ENCODE measurements around the gene CPSF3. TPM values are rescaled to one million over a fixed set of nuclear protein-coding genes. Genes with fewer than 3 reads are reported as not detected.

Gene CPSF3
- total RNA-seq, 1 experiment from 2014 or later, result 116 TPM

DNA sequence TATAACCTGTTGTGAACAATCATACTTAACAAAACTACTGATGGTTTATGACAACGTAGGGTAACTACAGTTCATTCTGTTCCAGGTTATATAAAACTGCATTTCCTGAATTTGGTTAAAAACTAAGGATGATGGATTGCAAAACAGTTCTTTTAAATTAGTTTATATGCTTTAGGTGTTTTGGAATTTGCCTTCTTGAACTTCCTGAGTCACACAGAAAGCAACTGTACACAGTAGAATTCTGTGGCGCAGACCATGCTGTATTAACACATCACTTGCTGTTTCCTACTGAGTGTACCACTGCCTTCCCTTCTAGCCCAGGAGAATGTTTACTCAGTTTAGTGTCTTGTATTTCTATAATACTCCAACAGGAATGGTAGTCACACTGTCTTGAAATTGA lies 19.5 kb upstream of the CPSF3 start:
- Histone ChIP-seq H3K27me3 (no peaks in the 10 kb centered on the region), H3K36me3 (peaks cover 23% of the 10 kb centered on the region), H3K9me3 (replicated peaks) (no peaks in the 10 kb centered on the region), H3K4me1 (no peaks in the 10 kb centered on the region), H3K27ac (no peak overlapping the region), H3K4me3 (no peak overlapping the region)
- DNase-seq, result no peak

DNA sequence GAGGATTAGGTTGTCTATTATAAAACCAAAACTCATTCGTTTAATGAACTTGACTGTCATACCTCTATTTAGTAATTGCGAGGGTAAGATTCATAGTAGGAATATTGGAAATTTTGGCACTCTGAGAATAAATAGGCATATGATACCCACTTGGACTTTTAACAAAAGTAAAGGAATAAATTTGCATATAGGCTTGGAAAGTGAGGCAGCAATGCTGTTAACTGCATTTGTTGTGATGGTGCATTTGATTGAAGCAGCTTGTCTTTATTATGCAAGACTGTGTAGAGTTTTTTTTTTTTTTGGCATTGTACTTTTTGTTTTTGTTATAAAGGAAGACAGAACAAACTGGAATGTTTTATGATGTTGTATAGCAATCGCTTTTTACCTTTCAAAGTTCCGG lies 19.0 kb upstream of the CPSF3 start:
- no peaks in the 10 kb centered on the region for H3K4me1 ChIP-seq
- no peak for DNase-seq
- no peak overlapping the region for H3K4me3 ChIP-seq
- no peaks in the 10 kb centered on the region for H3K9me3 ChIP-seq (replicated peaks)
- peaks cover 25% of the 10 kb centered on the region for H3K36me3 ChIP-seq
- H3K27ac ChIP-seq, result no peak overlapping the region
- no peaks in the 10 kb centered on the region for H3K27me3 ChIP-seq

DNA sequence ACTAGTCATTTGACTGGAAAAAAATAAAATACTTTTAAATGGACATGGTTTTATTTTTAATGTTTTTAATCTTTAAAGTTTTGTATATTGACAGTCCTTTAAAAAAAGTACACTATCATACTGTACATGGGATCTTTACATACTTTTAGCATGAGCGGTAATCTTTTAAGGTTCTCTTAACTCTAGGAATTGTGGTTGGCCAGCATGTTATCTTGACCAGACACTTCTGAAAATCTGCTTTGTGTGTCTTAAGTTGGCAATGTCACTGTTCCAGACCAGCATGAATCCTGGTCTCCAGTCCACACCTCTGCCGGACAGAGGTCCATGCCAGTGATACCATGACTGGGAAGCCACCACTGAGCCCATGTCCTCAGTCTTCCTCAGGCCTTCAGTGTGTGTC lies 17.8 kb upstream of the CPSF3 start:
- no peak for DNase-seq
- no peak overlapping the region for H3K27ac ChIP-seq
- peaks cover 31% of the 10 kb centered on the region for H3K36me3 ChIP-seq

DNA sequence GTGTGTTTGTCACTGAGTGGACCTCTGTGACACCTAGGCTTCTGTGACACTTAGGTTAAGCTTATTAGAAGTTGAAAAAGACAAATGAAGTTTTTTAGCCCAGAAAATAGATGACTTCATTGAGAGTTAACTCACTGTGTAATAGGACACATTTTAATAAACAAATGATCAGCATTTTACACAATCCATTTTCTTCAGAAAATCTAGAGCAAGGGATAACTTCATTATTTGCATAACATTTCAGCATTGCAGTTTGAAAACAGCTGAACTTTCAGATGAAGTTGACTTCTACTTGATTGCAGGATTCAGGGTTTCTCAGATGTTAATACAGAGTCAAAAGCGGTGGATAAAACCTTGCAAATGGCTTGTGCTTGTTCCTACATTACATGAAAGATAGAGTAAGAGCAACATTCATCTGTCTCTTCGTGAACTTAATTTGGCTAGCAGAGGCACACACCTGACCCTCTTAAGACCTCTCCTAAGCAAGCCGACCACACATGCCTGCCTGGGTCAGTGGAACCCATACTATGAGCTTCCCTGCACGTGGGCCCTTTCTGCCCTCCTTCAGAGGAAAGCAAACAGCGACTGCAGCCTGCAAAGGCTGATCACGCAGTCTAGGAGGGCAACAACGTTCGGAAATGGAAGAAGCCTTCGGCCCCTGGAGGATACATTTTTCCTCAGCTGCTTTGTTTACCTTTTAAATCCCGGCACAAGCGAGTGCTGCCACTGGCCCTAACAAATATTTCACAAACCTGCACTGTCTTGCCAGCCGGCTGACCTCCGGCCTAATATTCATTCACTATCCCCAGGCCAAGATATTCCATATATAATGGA lies 16.7 kb upstream of the CPSF3 start:
- H3K36me3 ChIP-seq, result peaks cover 41% of the 10 kb centered on the region
- DNase-seq, result no peak
- no peaks in the 10 kb centered on the region for H3K9me3 ChIP-seq (replicated peaks)
- no peaks in the 10 kb centered on the region for H3K27me3 ChIP-seq
- no peak overlapping the region for H3K27ac ChIP-seq
- no peak overlapping the region for H3K4me3 ChIP-seq
- no peaks in the 10 kb centered on the region for H3K4me1 ChIP-seq

More for the DNA sequence above, 17.8 kb upstream of the CPSF3 start:
- Histone ChIP-seq H3K27me3 (no peaks in the 10 kb centered on the region), H3K9me3 (replicated peaks) (no peaks in the 10 kb centered on the region), H3K4me1 (no peaks in the 10 kb centered on the region), H3K4me3 (no peak overlapping the region)

DNA sequence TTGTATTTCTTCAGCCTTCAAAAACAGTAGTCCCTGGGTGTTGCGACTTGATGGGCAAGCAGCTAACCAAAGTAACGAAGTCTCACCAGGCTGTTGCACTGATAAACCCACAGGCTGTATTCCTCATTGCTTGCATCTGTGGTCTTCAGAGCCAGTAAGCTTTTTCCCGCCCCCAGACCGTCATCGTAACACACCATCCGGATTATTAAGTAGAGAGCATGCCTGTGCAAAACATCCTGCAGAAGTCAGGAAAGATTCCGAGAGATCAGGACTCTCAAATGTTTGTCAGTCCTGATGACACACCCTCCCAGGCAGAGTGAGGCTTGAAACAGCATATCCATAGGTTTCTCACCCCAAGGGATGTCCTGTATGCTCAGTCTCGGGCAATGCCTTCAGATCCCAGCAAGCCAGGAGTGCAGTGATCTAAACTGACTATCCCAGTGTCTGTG lies 16.1 kb upstream of the CPSF3 start:
- Histone ChIP-seq H3K36me3 (peaks cover 41% of the 10 kb centered on the region), H3K27me3 (no peaks in the 10 kb centered on the region), H3K27ac (no peak overlapping the region), H3K4me1 (no peaks in the 10 kb centered on the region), H3K9me3 (replicated peaks) (no peaks in the 10 kb centered on the region), H3K4me3 (no peak overlapping the region)
- no peak for DNase-seq

DNA sequence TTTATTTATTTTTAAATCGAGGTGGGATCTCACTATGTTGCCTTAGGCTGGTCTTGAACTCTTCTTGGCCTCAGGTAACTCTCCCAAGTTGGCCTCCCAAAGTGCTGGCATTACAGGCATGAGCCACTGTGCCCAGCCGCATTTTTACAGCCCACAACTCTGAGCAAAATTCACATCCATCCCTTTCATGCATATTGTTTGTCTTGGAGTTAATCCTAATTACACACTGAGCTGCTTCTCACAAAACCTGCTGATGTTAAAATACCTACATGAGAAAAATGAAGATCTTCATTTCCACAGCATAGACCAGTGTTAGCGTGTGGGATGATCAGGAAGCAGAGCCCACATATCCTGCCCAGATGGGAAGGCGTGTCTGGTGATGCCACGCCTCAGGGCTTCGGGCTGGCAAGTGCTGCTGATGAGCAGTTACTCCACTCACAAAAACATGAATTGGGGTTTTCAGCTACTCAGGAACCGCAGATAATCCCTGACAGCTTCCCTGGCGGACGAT lies 14.8 kb upstream of the CPSF3 start:
- no peaks in the 10 kb centered on the region for H3K9me3 ChIP-seq (replicated peaks)
- no peak overlapping the region for H3K4me3 ChIP-seq
- H3K36me3 ChIP-seq, result peaks cover 36% of the 10 kb centered on the region
- no peak for DNase-seq
- no peaks in the 10 kb centered on the region for H3K4me1 ChIP-seq
- no peaks in the 10 kb centered on the region for H3K27me3 ChIP-seq
- H3K27ac ChIP-seq, result no peak overlapping the region

DNA sequence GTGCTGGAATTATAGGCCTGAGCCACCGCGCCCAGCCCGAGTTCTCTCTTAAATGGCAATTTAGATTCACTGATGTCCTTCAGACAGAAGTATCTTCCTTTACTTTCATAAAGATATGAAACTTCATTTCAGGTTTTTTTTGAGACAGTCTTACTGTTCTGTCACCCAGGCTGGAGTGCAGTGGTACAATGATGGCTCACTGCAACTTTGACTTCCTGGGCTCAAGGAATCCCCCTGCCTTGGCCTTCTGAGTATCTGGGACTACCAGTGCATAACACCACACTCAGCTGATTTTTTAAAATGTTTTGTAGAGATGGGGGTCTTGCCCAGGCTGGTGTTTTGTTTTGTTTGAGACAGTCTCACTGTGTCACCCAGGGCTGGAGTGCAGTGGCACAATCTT lies 13.3 kb upstream of the CPSF3 start:
- Histone ChIP-seq H3K4me3 (no peak overlapping the region), H3K9me3 (replicated peaks) (no peaks in the 10 kb centered on the region), H3K36me3 (peaks cover 40% of the 10 kb centered on the region), H3K27ac (no peak overlapping the region), H3K4me1 (no peaks in the 10 kb centered on the region), H3K27me3 (no peaks in the 10 kb centered on the region)
- DNase-seq, result no peak

DNA sequence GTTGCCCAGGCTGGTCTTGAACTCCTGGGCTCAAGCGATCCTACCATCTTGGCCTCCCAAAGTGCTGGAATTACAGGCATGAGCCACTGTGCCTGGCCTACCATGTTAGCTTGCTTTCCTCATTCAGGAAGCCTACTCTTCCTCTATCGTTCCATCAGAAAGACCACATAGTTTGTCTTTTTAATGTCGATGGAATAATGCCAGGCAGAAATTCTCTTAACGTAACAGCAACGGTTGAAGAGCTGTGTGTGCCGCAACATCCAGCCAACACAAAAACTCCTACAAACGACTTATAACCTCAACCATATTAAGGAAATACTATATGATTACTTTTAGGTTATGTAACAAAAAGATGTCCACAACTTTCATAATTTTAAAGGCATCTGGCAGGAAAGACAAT lies 10.7 kb upstream of the CPSF3 start:
- Histone ChIP-seq H3K27ac (no peak overlapping the region), H3K4me3 (no peak overlapping the region), H3K4me1 (no peaks in the 10 kb centered on the region), H3K27me3 (no peaks in the 10 kb centered on the region), H3K36me3 (peaks cover 31% of the 10 kb centered on the region), H3K9me3 (replicated peaks) (no peaks in the 10 kb centered on the region)
- DNase-seq, result no peak

DNA sequence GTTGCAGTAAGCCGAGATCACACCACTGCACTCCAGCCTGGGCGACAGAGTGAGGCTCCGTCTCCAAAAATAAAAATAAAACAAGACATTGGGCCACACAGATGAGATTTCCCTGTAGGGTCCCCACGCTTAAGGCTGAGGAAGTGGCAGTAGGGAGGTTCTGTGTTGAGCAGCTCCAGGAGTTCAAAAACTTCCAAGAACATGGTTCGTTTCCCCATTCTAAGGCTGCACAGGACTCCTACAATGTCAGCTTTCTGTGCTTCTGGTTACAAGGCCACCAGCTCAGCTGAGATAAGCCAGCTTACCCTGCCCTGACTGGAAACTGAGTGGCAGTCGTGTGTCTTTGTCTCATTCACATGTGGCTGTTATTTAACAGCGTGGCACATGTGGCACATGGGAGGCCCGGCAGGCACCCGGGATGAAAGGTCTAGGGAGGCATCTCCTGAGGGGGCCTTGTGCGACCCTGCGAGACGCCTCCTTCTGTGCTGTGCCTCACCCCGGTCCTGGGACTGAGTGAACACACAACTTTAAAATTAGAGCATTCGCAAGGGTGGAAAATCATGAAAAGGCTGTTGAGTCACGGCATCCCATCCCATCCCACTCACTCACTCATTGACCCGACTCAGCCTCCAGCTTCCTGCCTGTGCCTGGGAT lies 7.8 kb upstream of the CPSF3 start:
- H3K9me3 ChIP-seq (replicated peaks), result no peaks in the 10 kb centered on the region
- no peak overlapping the region for H3K27ac ChIP-seq
- DNase-seq, result no peak
- no peaks in the 10 kb centered on the region for H3K4me1 ChIP-seq
- no peak overlapping the region for H3K4me3 ChIP-seq
- H3K27me3 ChIP-seq, result no peaks in the 10 kb centered on the region
- H3K36me3 ChIP-seq, result peaks cover 26% of the 10 kb centered on the region

DNA sequence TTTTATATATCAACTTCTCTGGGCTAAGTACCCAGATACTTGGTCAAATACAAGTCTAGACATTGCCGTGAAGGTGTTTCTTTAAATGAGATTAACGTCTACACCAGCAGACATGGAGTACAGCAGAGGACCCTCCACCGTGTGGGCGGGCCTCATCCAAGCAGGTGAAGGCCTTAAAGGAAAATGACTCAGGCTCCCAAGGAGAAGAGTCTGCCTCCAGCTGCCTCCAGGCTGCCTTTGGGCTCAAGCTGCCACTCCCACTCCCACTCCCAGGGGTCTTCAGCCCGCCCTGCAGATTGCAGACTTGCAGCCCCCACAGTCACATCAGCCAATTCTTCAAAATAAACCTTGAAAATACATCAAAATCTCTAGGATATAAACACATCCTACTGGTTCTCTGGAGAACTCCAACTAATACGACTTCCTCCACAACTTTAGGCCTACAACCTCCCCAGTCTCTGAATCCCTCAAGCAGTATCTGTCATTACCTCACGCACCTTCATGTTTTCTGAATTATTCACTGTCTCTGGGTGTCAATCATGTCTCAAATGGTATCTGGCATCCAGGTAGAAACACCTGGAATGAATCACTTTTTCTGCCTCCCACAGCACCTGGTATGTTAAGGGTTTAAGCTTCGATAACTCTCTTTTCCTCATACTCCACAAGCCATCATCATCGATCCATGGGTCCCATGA lies 7.0 kb upstream of the CPSF3 start:
- no peak overlapping the region for H3K27ac ChIP-seq
- no peak for DNase-seq
- H3K36me3 ChIP-seq, result peaks cover 18% of the 10 kb centered on the region
- H3K9me3 ChIP-seq (replicated peaks), result no peaks in the 10 kb centered on the region
- H3K4me1 ChIP-seq, result no peaks in the 10 kb centered on the region
- H3K27me3 ChIP-seq, result no peaks in the 10 kb centered on the region
- H3K4me3 ChIP-seq, result no peak overlapping the region

DNA sequence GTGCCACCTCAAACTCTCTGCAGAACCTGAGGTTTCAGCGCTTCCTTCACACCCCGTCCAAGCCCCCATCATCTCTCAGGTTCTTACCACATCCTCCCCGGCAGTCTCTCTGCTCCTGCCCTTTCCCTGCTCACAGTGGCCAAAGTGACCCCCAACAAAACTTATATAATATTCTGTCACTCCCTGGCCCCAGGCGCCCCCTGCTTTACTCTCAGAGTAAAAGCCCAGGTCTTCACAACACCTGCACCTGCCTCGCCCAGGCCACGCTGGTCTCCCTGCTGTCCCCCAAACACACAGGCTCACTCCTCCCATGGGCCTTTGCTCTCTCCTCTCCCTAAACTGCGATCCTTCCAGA lies 6.5 kb upstream of the CPSF3 start:
- H3K9me3 ChIP-seq (replicated peaks), result no peaks in the 10 kb centered on the region
- H3K36me3 ChIP-seq, result peaks cover 16% of the 10 kb centered on the region
- H3K4me1 ChIP-seq, result no peaks in the 10 kb centered on the region
- H3K4me3 ChIP-seq, result no peak overlapping the region
- no peak overlapping the region for H3K27ac ChIP-seq
- DNase-seq, result no peak
- no peaks in the 10 kb centered on the region for H3K27me3 ChIP-seq

DNA sequence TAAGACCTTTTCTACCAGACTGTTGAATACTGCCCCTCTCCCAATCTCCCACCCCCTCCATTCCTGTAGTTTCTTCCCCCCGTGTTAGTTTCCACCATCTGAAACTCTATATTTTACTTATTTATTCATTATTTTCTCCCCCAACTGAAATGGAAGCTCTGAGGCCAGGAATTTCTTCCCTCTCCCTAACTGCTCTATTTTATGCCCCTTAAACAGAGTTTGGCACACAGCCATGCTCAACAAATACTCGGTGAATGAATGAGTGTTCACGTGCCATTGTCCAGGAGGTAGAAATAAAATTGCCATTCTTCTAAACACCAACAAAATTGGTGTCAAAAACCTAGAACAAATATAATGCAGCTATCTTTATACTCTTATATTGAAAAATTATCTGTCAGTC lies 5.7 kb upstream of the CPSF3 start:
- no peak overlapping the region for H3K4me3 ChIP-seq
- no peaks in the 10 kb centered on the region for H3K9me3 ChIP-seq (replicated peaks)
- H3K27ac ChIP-seq, result no peak overlapping the region
- no peaks in the 10 kb centered on the region for H3K4me1 ChIP-seq
- no peak for DNase-seq
- peaks cover 15% of the 10 kb centered on the region for H3K36me3 ChIP-seq
- no peaks in the 10 kb centered on the region for H3K27me3 ChIP-seq

DNA sequence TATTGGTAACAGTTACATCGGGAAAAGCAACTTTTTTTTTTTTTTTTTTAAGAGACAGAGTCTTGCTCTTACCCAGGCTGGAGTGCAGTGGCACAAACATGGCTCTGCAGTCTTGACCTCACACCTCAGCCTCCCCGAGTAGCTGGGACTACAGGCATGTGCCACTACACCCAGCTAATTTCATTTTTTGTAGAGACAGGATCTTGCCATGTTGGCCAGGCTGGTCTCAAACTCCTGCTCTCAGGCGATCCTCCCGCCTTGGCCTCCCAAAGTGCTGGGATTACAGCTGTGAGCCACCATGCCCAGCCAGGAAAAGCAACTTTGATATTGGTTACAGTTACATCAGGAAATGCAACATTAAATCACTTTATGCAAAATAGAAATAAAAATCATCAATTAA lies 4.7 kb upstream of the CPSF3 start:
- Histone ChIP-seq H3K36me3 (peaks cover 9% of the 10 kb centered on the region), H3K27me3 (no peaks in the 10 kb centered on the region), H3K27ac (no peak overlapping the region), H3K9me3 (replicated peaks) (no peaks in the 10 kb centered on the region), H3K4me3 (no peak overlapping the region), H3K4me1 (no peaks in the 10 kb centered on the region)
- no peak for DNase-seq

DNA sequence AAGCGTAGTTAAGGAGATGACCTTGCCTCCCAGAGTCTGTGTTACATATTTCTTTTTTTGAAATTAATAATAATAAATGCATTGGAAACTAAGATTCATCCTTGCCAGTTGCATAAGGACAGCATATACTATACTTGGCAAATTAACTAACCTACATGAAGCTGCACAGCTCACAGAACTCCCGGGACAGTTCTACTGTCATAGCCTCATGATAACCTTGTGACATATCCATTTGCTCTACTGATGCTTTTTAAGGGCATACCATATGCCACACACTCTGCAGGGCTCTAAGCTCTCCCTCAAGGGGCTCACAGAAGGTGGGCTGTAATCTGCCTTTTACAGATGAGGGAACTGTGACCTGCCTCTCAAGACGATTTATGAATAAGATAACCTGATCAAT lies 3.9 kb upstream of the CPSF3 start:
- Histone ChIP-seq H3K27me3 (no peaks in the 10 kb centered on the region), H3K36me3 (peaks cover 6% of the 10 kb centered on the region), H3K4me3 (no peak overlapping the region), H3K4me1 (peaks cover 4% of the 10 kb centered on the region), H3K27ac (no peak overlapping the region), H3K9me3 (replicated peaks) (no peaks in the 10 kb centered on the region)
- no peak for DNase-seq

DNA sequence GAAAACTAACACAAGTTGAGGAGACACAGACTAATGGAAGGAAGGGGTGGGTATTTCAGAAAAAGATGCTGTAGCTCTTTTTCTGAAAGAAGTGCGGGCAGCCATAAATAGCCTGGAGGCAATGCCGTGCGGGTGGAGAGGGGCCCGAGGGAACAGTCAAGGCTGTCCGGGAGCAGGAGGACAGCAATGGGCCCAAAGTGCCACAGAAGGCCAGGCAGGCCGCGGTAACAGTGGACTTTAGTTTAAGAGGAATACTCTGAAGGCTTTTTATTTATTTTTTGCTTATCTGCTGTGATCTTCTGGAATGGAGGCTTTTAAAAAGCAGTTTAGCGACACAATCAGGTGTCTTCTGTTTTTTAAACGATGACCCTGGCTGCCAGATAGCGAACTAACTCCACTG lies 3.0 kb upstream of the CPSF3 start:
- DNase-seq, result no peak
- H3K36me3 ChIP-seq, result peaks cover 6% of the 10 kb centered on the region
- H3K9me3 ChIP-seq (replicated peaks), result no peaks in the 10 kb centered on the region
- no peak overlapping the region for H3K27ac ChIP-seq
- H3K4me3 ChIP-seq, result no peak overlapping the region
- H3K27me3 ChIP-seq, result no peaks in the 10 kb centered on the region
- peaks cover 10% of the 10 kb centered on the region for H3K4me1 ChIP-seq

Measured in SJCRH30 (cell line).